ENCODE data around the gene IL17B. TPM values are rescaled to one million over a fixed set of nuclear protein-coding genes. Genes with fewer than 3 reads are reported as not detected.

The IL17B gene, protein sequence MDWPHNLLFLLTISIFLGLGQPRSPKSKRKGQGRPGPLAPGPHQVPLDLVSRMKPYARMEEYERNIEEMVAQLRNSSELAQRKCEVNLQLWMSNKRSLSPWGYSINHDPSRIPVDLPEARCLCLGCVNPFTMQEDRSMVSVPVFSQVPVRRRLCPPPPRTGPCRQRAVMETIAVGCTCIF
- total RNA-seq (ENCODE audit: low replicate concordance) = 0.46 TPM in 1 of 2 replicates, not detected in the other
- long read RNA-seq = 0 reads

DNA sequence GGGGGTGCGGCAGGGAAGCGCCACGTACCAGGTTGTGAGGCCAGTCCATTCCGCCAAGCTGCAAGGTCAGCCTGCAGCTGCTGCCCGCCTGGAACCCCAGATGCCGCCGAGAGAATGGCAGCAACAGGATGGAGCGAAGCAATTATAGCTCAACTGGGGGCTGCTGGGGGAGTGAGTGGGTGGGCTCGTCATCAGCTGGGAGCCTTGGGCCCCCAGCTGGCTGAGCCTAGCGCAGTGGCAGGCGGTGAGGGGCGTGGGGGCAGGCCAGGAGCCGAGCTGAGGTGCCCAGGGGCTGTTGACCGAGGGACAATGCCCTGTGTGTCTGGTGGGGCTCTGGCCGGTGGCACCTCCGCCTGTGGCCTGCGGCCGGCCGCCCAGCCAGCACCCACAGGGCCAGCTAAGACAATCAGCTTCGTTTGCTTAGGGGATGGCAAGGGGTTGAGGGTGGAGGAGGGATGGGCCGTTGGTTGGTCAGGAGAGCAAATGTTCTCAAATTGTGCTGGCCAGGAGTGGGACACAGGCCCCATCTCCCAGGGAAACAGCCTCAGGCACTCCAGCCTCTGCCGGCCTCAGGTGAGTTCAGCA, at the start of gene IL17B:
Gene IL17B (minus strand): TSS at position 116 of the 585 bp plus-strand sequence. CDS start 67 bp downstream, at position 49.
- Mint-ChIP-seq H3K36me3 (no peaks in the 10 kb centered on the region), H3K9me3 (no peaks in the 10 kb centered on the region), H3K27ac (no peak within 1 kb of the TSS), H3K4me1 (ENCODE audit: unreplicated experiment) (peaks cover 30% of the 10 kb centered on the region), H3K4me3 (no peak within 1 kb of the TSS), H3K27me3 (no peaks in the 10 kb centered on the region)
- TF ChIP-seq, protein P1, sequence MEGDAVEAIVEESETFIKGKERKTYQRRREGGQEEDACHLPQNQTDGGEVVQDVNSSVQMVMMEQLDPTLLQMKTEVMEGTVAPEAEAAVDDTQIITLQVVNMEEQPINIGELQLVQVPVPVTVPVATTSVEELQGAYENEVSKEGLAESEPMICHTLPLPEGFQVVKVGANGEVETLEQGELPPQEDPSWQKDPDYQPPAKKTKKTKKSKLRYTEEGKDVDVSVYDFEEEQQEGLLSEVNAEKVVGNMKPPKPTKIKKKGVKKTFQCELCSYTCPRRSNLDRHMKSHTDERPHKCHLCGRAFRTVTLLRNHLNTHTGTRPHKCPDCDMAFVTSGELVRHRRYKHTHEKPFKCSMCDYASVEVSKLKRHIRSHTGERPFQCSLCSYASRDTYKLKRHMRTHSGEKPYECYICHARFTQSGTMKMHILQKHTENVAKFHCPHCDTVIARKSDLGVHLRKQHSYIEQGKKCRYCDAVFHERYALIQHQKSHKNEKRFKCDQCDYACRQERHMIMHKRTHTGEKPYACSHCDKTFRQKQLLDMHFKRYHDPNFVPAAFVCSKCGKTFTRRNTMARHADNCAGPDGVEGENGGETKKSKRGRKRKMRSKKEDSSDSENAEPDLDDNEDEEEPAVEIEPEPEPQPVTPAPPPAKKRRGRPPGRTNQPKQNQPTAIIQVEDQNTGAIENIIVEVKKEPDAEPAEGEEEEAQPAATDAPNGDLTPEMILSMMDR (conservative IDR thresholded peaks at IDR 0.05) = no peak
- DNase-seq (ENCODE audit: extremely low spot score, unreplicated experiment) = no peak

DNA sequence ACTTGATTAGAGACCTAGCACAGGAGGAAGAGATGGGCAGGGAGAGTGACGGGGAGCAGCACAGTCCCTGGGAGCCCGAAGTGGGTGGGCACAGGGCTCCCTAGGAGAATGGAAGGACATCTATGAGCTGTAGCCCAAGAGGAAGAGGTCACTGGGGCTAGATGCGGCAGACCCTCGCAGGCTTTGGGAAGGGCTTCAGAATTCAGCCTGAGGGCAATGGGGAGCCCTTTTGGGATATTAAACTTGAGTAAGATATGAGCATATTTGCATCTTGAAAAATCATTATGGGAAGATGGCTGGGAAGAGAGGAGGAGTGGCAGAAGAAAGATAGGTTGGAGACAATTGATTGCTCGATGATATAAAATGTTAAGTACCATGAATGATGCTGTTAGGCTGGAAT, 48.9 kb upstream of the IL17B start:
- peaks cover 3% of the 10 kb centered on the region for H3K36me3 Mint-ChIP-seq
- H3K4me3 Mint-ChIP-seq = no peak overlapping the region
- DNase-seq (ENCODE audit: extremely low spot score, unreplicated experiment) = no peak
- no peaks in the 10 kb centered on the region for H3K27me3 Mint-ChIP-seq
- H3K4me1 Mint-ChIP-seq (ENCODE audit: unreplicated experiment) = peaks cover 16% of the 10 kb centered on the region
- H3K9me3 Mint-ChIP-seq = no peaks in the 10 kb centered on the region
- H3K27ac Mint-ChIP-seq = no peak overlapping the region
- TF ChIP-seq, protein P1 (conservative IDR thresholded peaks at IDR 0.05) = no peak

DNA sequence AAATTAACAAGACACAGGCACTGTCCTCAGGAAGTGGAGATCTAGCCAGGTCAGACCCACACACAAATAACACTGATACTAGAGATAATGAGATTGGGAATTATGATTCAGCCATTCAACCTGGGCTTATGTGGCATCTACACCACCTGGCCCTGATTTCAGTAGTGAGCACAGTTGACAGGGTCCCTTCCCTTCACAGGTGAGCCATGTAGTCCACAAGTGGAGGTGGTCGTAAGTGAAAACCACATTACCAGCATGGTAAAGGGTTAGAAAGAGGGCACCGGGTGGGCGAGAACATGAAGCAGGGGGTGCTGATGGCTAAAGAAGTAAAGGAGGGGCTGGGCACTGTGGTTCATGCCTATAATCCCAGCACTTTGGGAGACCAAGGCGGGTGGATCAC, 48.3 kb upstream of the IL17B start:
- no peak overlapping the region for H3K4me3 Mint-ChIP-seq
- no peak for DNase-seq (ENCODE audit: extremely low spot score, unreplicated experiment)
- peaks cover 3% of the 10 kb centered on the region for H3K36me3 Mint-ChIP-seq
- no peaks in the 10 kb centered on the region for H3K27me3 Mint-ChIP-seq
- H3K4me1 Mint-ChIP-seq (ENCODE audit: unreplicated experiment) = peaks cover 18% of the 10 kb centered on the region
- H3K9me3 Mint-ChIP-seq = no peaks in the 10 kb centered on the region
- TF ChIP-seq, protein P1 (conservative IDR thresholded peaks at IDR 0.05) = no peak
- H3K27ac Mint-ChIP-seq = no peak overlapping the region

DNA sequence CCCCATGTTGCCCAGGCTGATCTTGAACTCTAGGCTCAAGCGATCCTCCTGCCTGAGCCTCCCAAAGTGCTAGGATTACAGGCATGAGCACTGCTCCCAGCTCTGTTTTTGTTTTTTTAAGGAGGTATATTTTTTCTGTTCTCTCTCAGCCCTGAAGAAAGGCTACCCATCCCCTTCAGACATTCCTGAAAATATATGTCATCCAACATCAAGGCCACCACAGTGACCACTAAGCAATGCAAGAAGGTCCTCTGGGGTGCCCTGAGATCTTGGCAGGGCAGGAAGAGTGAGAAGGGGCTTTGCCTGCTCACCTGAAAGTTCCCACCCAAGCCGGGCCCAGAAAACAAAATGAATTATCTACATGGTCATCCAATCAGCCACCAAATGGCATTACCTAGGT, 47.8 kb upstream of the IL17B start:
- Mint-ChIP-seq H3K36me3 (peaks cover 3% of the 10 kb centered on the region), H3K4me1 (ENCODE audit: unreplicated experiment) (peaks cover 23% of the 10 kb centered on the region), H3K27ac (no peak overlapping the region), H3K9me3 (no peaks in the 10 kb centered on the region), H3K27me3 (no peaks in the 10 kb centered on the region), H3K4me3 (no peak overlapping the region)
- DNase-seq (ENCODE audit: extremely low spot score, unreplicated experiment) = no peak
- TF ChIP-seq, protein P1 (conservative IDR thresholded peaks at IDR 0.05) = no peak

DNA sequence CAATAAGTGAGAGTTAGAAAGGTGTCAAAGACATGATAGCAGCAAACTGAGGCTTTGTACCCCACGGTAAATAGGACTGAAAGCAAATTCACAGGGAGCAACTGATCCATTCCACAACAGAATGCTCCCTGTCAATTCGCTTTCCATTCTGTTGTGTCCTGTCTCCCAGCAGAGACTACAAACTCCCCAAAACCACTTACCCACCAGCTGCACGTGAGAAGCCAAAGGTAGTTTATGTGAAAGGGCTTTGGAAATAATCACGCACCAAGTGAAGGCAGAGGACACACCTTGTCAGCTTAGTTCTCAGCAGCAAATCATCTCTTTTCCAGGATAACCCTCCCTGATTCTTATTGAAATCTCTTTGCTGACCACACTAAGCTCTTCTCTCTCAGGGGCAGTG, 46.6 kb upstream of the IL17B start:
- TF ChIP-seq, protein P1 (conservative IDR thresholded peaks at IDR 0.05) = no peak
- Mint-ChIP-seq H3K4me3 (no peak overlapping the region), H3K27me3 (no peaks in the 10 kb centered on the region), H3K36me3 (peaks cover 3% of the 10 kb centered on the region), H3K4me1 (ENCODE audit: unreplicated experiment) (peaks cover 25% of the 10 kb centered on the region), H3K9me3 (no peaks in the 10 kb centered on the region), H3K27ac (no peak overlapping the region)
- DNase-seq (ENCODE audit: extremely low spot score, unreplicated experiment) = no peak

All from type B pancreatic cell (in vitro differentiated cells).